Activated CD8-positive, alpha-beta T cell treated with anti-CD3 and anti-CD28 coated beads for 36 hours (primary cell): ENCODE measurements around the gene DTD1. TPM values are rescaled to one million over a fixed set of nuclear protein-coding genes. Genes with fewer than 3 reads are reported as not detected.

Experiments used
- ATAC-seq: fragments of 200-7000 bp; cut with Tn5 transposase; one replicate; pipeline ENCODE4 v1.10.0; 2021; ENCODE audit warnings: mild to moderate bottlenecking, moderate library complexity
- CTCF ChIA-PET: fragments of 350-600 bp; sonication (Branson Sonifier 250); formaldehyde crosslinking; loops from one replicate; lab custom pipeline; 2021; ENCODE audit warnings: antibody characterized with exemption; lab: Charles Lee
- POLR2A ChIA-PET: fragments of 350-600 bp; sonication (Branson Sonifier 250); formaldehyde crosslinking; loops from one replicate; lab custom pipeline; 2021; ENCODE audit warnings: antibody characterized with exemption; lab: Charles Lee
- DNase-seq: peaks from one replicate; pipeline ENCODE4 v3.0.0-alpha.2; 2020
- H3K27ac Mint-ChIP-seq: one replicate; pipeline ENCODE4 v1.8.0; 2021; ENCODE audit warnings: mild to moderate bottlenecking, mixed read lengths
- H3K27me3 Mint-ChIP-seq: one replicate; pipeline ENCODE4 v1.8.0; 2021; ENCODE audit warnings: mixed read lengths
- H3K36me3 Mint-ChIP-seq: one replicate; pipeline ENCODE4 v1.8.0; 2021; ENCODE audit warnings: low read depth, mixed read lengths
- H3K4me1 Mint-ChIP-seq: one replicate; pipeline ENCODE4 v1.8.0; 2021; ENCODE audit warnings: low read depth, mixed read lengths
- H3K4me3 Mint-ChIP-seq: one replicate; pipeline ENCODE4 v1.8.0; 2021; ENCODE audit warnings: mild to moderate bottlenecking, moderate library complexity, mixed read lengths
- H3K9me3 Mint-ChIP-seq: one replicate; pipeline ENCODE4 v1.8.0; 2021; ENCODE audit warnings: mixed read lengths
- intact Hi-C: fragments of 100-400 bp; cut with micrococcal nuclease; formaldehyde crosslinking; loops from one replicate; pipeline ENCODE4 v1.10.0; 2022
- total RNA-seq, 2 experiments: library from RNA; stranded (reverse); gene quantifications; one replicate each; pipeline ENCODE4 v1.2.3, GENCODE V29; 2021
- TF ChIP-seq, protein P1 (sequence below): fragments of 200-600 bp; IDR thresholded peaks from one replicate; pipeline ENCODE4 v1.8.0; 2022; ENCODE audit warnings: antibody characterized with exemption, mild to moderate bottlenecking

The DTD1 gene
- total RNA-seq, 2 experiments from 2014 or later: 52.3 to 53.5 TPM

DNA sequence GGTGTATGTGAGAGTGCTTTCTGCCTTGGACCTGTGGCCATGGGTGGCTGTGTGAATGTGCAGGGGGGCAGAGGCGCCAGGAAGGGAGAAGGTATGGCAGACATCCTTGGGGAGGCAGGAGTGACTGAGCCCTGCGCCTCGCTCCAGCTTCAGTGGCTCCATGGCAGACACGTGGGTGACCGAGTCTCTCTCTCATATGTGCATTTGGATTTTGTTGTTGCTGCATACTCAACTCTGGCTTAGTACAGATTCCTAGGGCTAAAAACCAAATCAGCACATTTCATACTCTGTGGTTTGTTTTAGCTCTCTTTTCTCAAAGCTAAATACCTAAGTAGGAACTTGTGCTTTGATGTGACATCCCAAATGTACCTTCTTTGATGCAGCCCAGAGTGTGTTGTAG lies 97.6 kb downstream of the DTD1 start:
- Mint-ChIP-seq H3K27me3 (no peaks in the 10 kb centered on the region), H3K4me3 (no peak overlapping the region), H3K27ac (no peak overlapping the region), H3K9me3 (no peaks in the 10 kb centered on the region), H3K36me3 (no peaks in the 10 kb centered on the region), H3K4me1 (no peaks in the 10 kb centered on the region)
- ChIA-PET POLR2A (interaction anchor here (1.1 kb wide), 1 partner anchor 9 kb away, joined by 3 read pairs; no protein-coding TSS in a partner anchor), CTCF (no interaction called here)
- DNase-seq (no peak), ATAC-seq (no peak)
- intact Hi-C loops: no loop called here
- TF ChIP-seq, protein P1, sequence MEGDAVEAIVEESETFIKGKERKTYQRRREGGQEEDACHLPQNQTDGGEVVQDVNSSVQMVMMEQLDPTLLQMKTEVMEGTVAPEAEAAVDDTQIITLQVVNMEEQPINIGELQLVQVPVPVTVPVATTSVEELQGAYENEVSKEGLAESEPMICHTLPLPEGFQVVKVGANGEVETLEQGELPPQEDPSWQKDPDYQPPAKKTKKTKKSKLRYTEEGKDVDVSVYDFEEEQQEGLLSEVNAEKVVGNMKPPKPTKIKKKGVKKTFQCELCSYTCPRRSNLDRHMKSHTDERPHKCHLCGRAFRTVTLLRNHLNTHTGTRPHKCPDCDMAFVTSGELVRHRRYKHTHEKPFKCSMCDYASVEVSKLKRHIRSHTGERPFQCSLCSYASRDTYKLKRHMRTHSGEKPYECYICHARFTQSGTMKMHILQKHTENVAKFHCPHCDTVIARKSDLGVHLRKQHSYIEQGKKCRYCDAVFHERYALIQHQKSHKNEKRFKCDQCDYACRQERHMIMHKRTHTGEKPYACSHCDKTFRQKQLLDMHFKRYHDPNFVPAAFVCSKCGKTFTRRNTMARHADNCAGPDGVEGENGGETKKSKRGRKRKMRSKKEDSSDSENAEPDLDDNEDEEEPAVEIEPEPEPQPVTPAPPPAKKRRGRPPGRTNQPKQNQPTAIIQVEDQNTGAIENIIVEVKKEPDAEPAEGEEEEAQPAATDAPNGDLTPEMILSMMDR: no peak

DNA sequence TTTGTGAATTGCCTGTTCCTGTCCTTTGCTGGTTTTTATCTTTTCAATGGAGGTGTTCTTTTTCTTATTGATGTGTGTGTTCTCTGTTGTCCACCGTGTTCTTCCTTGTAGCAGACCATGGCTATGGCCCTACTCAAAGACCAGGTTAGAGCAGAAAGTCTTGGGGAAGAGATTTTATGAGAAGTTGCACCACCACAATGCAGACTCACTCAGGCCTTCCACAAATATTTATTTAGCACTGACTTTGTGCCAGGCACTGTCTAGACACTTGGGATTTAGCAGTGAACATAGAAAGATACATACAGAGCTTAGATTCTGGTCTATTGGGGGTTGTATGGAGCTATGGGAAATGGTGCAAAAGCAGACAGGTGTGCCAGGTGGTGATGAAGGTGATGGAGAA lies 98.8 kb downstream of the DTD1 start:
- Mint-ChIP-seq H3K4me3 (no peak overlapping the region), H3K36me3 (peaks cover 2% of the 10 kb centered on the region), H3K27me3 (no peaks in the 10 kb centered on the region), H3K27ac (no peak overlapping the region), H3K4me1 (no peaks in the 10 kb centered on the region), H3K9me3 (no peaks in the 10 kb centered on the region)
- TF ChIP-seq, protein P1: no peak
- CTCF ChIA-PET: no interaction called here
- no peak for DNase-seq
- POLR2A ChIA-PET: no interaction called here
- ATAC-seq: no peak
- intact Hi-C loops: no loop called here

DNA sequence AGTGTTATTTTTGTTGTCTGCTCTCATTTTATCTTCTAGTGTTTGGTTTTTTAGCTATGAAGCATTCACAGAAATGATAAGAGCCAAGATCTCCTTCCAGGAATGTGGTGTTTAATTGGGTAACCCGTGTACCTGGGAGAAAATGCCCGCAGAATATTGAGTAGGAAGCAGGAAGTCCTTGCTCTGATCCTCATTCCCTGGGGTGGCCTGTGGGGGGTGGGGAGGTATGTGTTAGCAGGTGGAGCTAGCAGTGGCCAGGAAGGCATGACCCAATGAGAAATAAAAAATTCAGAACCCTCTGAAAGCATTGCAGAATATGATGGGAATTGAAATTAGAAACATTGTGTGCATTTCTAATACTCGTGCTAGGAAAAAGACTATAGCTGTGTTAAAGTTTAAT lies 100.8 kb downstream of the DTD1 start:
- intact Hi-C loops: no loop called here
- Mint-ChIP-seq H3K4me3 (no peak overlapping the region), H3K27ac (no peak overlapping the region), H3K36me3 (peaks cover 3% of the 10 kb centered on the region), H3K27me3 (no peaks in the 10 kb centered on the region), H3K4me1 (no peaks in the 10 kb centered on the region), H3K9me3 (no peaks in the 10 kb centered on the region)
- CTCF ChIA-PET: interaction anchor here (1.0 kb wide), 1 partner anchor 12 kb away, joined by 3 read pairs; no protein-coding TSS in a partner anchor
- no peak for ATAC-seq
- POLR2A ChIA-PET: no interaction called here
- TF ChIP-seq, protein P1: no peak
- no peak for DNase-seq

DNA sequence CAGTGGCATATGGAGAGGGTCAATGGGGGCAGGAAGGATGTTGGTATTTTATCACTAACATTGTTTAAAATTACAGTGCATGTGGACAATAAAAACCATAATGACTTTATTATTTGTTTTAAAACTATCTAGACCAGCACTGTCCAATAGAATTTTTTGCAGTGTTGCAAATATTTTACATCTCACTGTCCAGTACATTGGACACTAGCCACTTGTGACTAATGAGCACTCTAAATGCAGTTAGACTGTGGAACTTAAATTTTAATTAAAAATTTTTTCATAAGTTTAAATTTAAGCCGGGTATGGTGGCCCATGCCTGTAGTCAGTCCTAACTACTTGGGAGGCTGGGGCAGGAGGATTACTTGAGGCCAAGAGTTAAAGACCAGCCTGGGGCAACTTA lies 101.7 kb downstream of the DTD1 start:
- Mint-ChIP-seq H3K36me3 (peaks cover 3% of the 10 kb centered on the region), H3K4me3 (no peak overlapping the region), H3K9me3 (no peaks in the 10 kb centered on the region), H3K4me1 (no peaks in the 10 kb centered on the region), H3K27me3 (no peaks in the 10 kb centered on the region), H3K27ac (no peak overlapping the region)
- ChIA-PET CTCF (interaction anchor here (1.0 kb wide), 1 partner anchor 13 kb away, joined by 3 read pairs; no protein-coding TSS in a partner anchor), POLR2A (no interaction called here)
- ATAC-seq (no peak), DNase-seq (no peak)
- intact Hi-C loops: no loop called here
- TF ChIP-seq, protein P1: no peak

DNA sequence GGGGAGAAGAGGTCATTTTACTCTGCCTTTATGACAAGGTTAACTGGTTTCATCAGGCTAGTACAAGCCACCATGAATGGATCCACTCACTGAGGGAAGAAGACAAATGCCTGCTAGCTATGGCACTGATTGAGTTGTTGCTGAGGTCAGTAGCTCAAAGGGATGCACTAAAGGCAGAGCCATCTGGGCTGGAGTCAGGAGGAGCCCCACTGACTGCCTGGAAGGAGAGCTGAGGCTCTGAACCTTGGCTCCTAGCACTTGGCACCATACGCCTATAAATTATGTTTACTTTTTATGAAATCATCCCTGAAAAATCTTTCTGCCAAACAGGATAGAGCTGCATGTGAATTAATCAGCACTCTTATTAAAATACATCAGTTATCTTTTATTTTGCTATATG lies 104.6 kb downstream of the DTD1 start:
- intact Hi-C loops: no loop called here
- POLR2A ChIA-PET: no interaction called here
- Mint-ChIP-seq H3K36me3 (peaks cover 6% of the 10 kb centered on the region), H3K4me3 (no peak overlapping the region), H3K4me1 (no peaks in the 10 kb centered on the region), H3K27ac (no peak overlapping the region), H3K27me3 (no peaks in the 10 kb centered on the region), H3K9me3 (no peaks in the 10 kb centered on the region)
- TF ChIP-seq, protein P1: no peak
- DNase-seq (no peak), ATAC-seq (no peak)
- CTCF ChIA-PET: no interaction called here
